Measurements from ENCODE around the gene SPATA20. TPM values are rescaled to one million over a fixed set of nuclear protein-coding genes. Genes with fewer than 3 reads are reported as not detected.

Gene SPATA20
- total and polyA plus RNA-seq, 2 of the 13 experiments (the other 11 are each of a cell fraction or from before 2014, with no cell fraction given) = 36.1 to 64.8 TPM

GRCh38 chr17:50551433-50551815 is 4.5 kb downstream of the SPATA20 start:
- intact Hi-C loops (cut with micrococcal nuclease; ENCODE audit: unreplicated experiment) = no loop called here
- H3K27ac ChIP-seq (ENCODE audit: extremely low read length, insufficient read depth, low read length) = no peak overlapping the region
- peaks cover 0 to 5% of the 10 kb centered on the region in 2 experiments; a peak in 3 of 5 replicates for H3K36me3 ChIP-seq (replicated peaks in 1 of 2; ENCODE audit: control insufficient read depth in 1 of 2, insufficient read depth in 2 of 2, low read length in 2 of 2)
- no peaks in the 10 kb centered on the region for H3K9me3 ChIP-seq (ENCODE audit: low read length)
- no TSS peak for BruUV-seq (replicated peaks)
- H3K4me1 ChIP-seq (ENCODE audit: insufficient read depth, low read length) = peaks cover 45% of the 10 kb centered on the region
- ChIA-PET POLR2A (interaction anchor here (0.7 to 3.1 kb wide), 19 partner anchors 9 to 315 kb away, joined by 3 to 20 read pairs (median 5); partner anchors contain the start of genes CACNA1G, LUC7L3 and TOB1), CTCF (ENCODE audit: low intra/inter-chr PET ratio, low total read pairs) (interaction anchor here (0.9 to 1.8 kb wide), 10 partner anchors 24 to 291 kb away, joined by 3 to 10 read pairs (median 4); no protein-coding TSS in a partner anchor)
- no peak for DNase-seq (ENCODE audit: low spot score)
- 0 out of 2 replicates have a peak, but pooled peaks have one; percentile 12 for TF ChIP-seq SSRP1 (CRISPR knock-in tag; IDR thresholded peaks at IDR 0.05)
- TF ChIP-seq RBFOX2 (IDR thresholded peaks at IDR 0.05; ENCODE audit: low read depth, low read length) = no peak; the same call in 1 of the 2 replicates
- 0 out of 2 replicates have a peak, but pooled peaks have one; percentile 55 for TF ChIP-seq NFIB (CRISPR knock-in tag; IDR thresholded peaks at IDR 0.05; ENCODE audit: borderline replicate concordance)
- H3K79me2 ChIP-seq (ENCODE audit: insufficient read depth, low read length) = peaks cover 3% of the 10 kb centered on the region
- in situ Hi-C loops (cut with HindIII; ENCODE audit: extremely low pct_ligation_motif_present, low pct_unique_long_range_greater_than_20kb) = no loop called here
- no peaks in the 10 kb centered on the region for H3K27me3 ChIP-seq (ENCODE audit: control insufficient read depth in 1 of 2, insufficient read depth in 2 of 2, low read length in 2 of 2)
- H4K20me1 ChIP-seq (ENCODE audit: insufficient read depth, low read length) = no peaks in the 10 kb centered on the region
- H3K4me3 ChIP-seq (replicated peaks in 1 of 3; ENCODE audit: insufficient read depth in 1 of 3, low read depth in 2 of 3, low read length in 3 of 3) = no peak overlapping the region
- no peak overlapping the region for H2AFZ ChIP-seq (ENCODE audit: low read length)
- no peak overlapping the region for H3K4me2 ChIP-seq (ENCODE audit: low read depth, low read length)
- WGBS (ENCODE audit: low lambda C conversion rate) = 100% methylated on average over 3 of the region's 8 CpGs
- no peak overlapping the region for H3K9ac ChIP-seq (ENCODE audit: insufficient read depth, low read depth, low read length)
- no peak for ATAC-seq
- no peak for FAIRE-seq

GRCh38 chr17:50551884-50552283 is 4.9 kb downstream of the SPATA20 start:
- TF ChIP-seq LRRFIP1 (CRISPR knock-in tag; conservative IDR thresholded peaks at IDR 0.05) (no peak), ZNF580 (CRISPR knock-in tag; IDR thresholded peaks at IDR 0.05; ENCODE audit: borderline replicate concordance, low read depth) (no peak), AGO2 (optimal IDR thresholded peaks at IDR 0.05; ENCODE audit: low read depth, low read length) (peak; percentile 74), RBFOX2 (IDR thresholded peaks at IDR 0.05; ENCODE audit: low read depth, low read length) (peak; percentile 48; the same call in 1 of the 2 replicates)
- peaks cover 3% of the 10 kb centered on the region for H3K79me2 ChIP-seq (ENCODE audit: insufficient read depth, low read length)
- H4K20me1 ChIP-seq (ENCODE audit: insufficient read depth, low read length) = no peaks in the 10 kb centered on the region
- FAIRE-seq = no peak
- ChIA-PET POLR2A (interaction anchor here (1.4 to 3.1 kb wide), 5 partner anchors 9 to 167 kb away, joined by 3 to 20 read pairs (median 8); partner anchors contain the start of gene LUC7L3), CTCF (ENCODE audit: low intra/inter-chr PET ratio, low total read pairs) (interaction anchor here (0.9 to 1.8 kb wide), 2 partner anchors 69 to 74 kb away, joined by 4 to 10 read pairs; no protein-coding TSS in a partner anchor)
- H3K27ac ChIP-seq (ENCODE audit: extremely low read length, insufficient read depth, low read length) = no peak overlapping the region
- H3K4me2 ChIP-seq (ENCODE audit: low read depth, low read length) = no peak overlapping the region
- no peak overlapping the region for H3K4me3 ChIP-seq (replicated peaks in 1 of 3; ENCODE audit: insufficient read depth in 1 of 3, low read depth in 2 of 3, low read length in 3 of 3)
- H3K27me3 ChIP-seq (ENCODE audit: control insufficient read depth in 1 of 2, insufficient read depth in 2 of 2, low read length in 2 of 2) = no peaks in the 10 kb centered on the region
- no peak for DNase-seq (ENCODE audit: low spot score)
- H3K9me3 ChIP-seq (ENCODE audit: low read length) = no peaks in the 10 kb centered on the region
- 97% methylated on average over 11 of the region's 12 CpGs for WGBS (ENCODE audit: low lambda C conversion rate)
- no peak for ATAC-seq
- no peak overlapping the region for H2AFZ ChIP-seq (ENCODE audit: low read length)
- no TSS peak for BruUV-seq (replicated peaks)
- intact Hi-C loops (cut with micrococcal nuclease; ENCODE audit: unreplicated experiment) (no loop called here), in situ Hi-C loops (cut with HindIII; ENCODE audit: extremely low pct_ligation_motif_present, low pct_unique_long_range_greater_than_20kb) (no loop called here)
- H3K36me3 ChIP-seq (replicated peaks in 1 of 2; ENCODE audit: control insufficient read depth in 1 of 2, insufficient read depth in 2 of 2, low read length in 2 of 2) = peaks cover 0 to 5% of the 10 kb centered on the region in 2 experiments; a peak in 3 of 5 replicates
- H3K4me1 ChIP-seq (ENCODE audit: insufficient read depth, low read length) = peaks cover 41% of the 10 kb centered on the region
- no peak overlapping the region for H3K9ac ChIP-seq (ENCODE audit: insufficient read depth, low read depth, low read length)

Measured in HepG2 (cell line).